WTC11 (cell line): Measurements from ENCODE around the gene MUC12.
"Not testable (repeated sequence)": the region's sequence is repeated elsewhere in the genome, so short reads cannot be mapped to it uniquely, and the experiment has no call there.

Experiments
- CTCF ChIP-seq: fragments of 200-600 bp; IDR thresholded peaks from 2 replicates; pipeline ENCODE4 v1.8.0; 2022; ENCODE audit warnings: antibody characterized with exemption
- E2F5 ChIP-seq: sonication (generic); formaldehyde crosslinking; IDR thresholded peaks from 2 replicates; pipeline ENCODE4 v1.8.1; 2022; ENCODE audit warnings: mild to moderate bottlenecking, moderate library complexity, missing genetic modification reagents
- FOXJ3 ChIP-seq: sonication (generic); formaldehyde crosslinking; IDR thresholded peaks from 2 replicates; pipeline ENCODE4 v1.9.0; 2021; ENCODE audit warnings: missing genetic modification reagents, mild to moderate bottlenecking, borderline replicate concordance
- SMAD3 ChIP-seq: sonication (generic); formaldehyde crosslinking; IDR thresholded peaks from 2 replicates; pipeline ENCODE4 v1.8.0; 2022; ENCODE audit warnings: missing genetic modification reagents, mild to moderate bottlenecking, borderline replicate concordance
- ZNF219 ChIP-seq: sonication (generic); formaldehyde crosslinking; IDR thresholded peaks from 2 replicates; pipeline ENCODE4 v1.8.0; 2023; ENCODE audit warnings: missing genetic modification reagents, mild to moderate bottlenecking, borderline replicate concordance
- ZNF416 ChIP-seq: fragments of 250-450 bp; sonication (Bioruptor Pico); IDR thresholded peaks from 2 replicates; pipeline ENCODE4 v1.9.0; 2021; ENCODE audit warnings: mild to moderate bottlenecking, inconsistent platforms
- ZNF423 ChIP-seq: fragments of 250-450 bp; sonication (Bioruptor Pico); IDR thresholded peaks from 2 replicates; pipeline ENCODE4 v2.1.2; 2022; ENCODE audit warnings: mild to moderate bottlenecking, moderate library complexity
- ZNF532 ChIP-seq: fragments of 250-450 bp; sonication (Bioruptor Pico); IDR thresholded peaks from 2 replicates; pipeline ENCODE4 v1.9.0; 2021; ENCODE audit warnings: mild to moderate bottlenecking, borderline replicate concordance

- TF ChIP-seq SMAD3 (CRISPR knock-in tag); CTCF; FOXJ3 (CRISPR knock-in tag); ZNF423 (CRISPR knock-in tag); ZNF219; ZNF532 (CRISPR knock-in tag); E2F5; ZNF416: not testable (repeated sequence)
Observed at GRCh38 chr7:100936167-100936566, 33.2 kb upstream of the MUC12 start.
